ENCODE results near the gene CYP27B1. TPM values are rescaled to one million over a fixed set of nuclear protein-coding genes. Genes with fewer than 3 reads are reported as not detected.

CYP27B1 gene
- total RNA-seq, 1 donor = 0.45 TPM

DNA sequence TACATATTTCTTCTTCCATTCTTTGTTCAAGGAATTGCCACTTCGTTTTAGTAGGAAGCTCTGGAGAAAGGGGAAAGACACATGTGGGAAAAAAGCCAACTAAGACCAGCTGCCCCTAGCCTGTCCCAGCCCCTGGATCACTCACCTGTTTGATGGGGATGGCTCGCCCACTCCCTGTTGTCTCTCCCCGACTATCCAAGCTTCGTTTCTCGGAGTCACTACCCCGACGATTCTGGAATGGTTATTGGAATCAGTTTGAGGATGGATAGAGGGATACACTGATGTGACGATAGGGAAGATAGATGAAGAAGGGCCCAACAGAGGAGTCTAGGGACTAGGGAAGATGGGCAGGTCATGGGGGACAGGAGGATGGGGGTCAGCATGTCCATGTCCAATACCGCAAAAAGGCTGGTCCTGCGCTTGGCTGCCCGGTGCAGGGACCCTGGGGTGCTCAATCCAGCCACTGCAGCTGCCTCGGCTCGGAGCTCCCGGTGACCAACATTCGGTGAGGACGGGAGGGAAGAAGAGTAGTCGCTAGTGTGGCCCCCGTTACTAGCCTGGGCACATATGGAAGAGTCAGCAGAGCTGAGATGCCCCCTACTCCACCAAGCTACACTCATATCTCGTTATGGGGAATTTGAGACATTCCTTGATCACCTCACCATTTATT lies 35.3 kb downstream of the CYP27B1 start:
- no peak overlapping the region for H3K4me3 ChIP-seq (ENCODE audit: low read depth, low read length)
- no peak for DNase-seq (ENCODE audit: low read depth)
- TF ChIP-seq CTCF (IDR thresholded peaks at IDR 0.05; ENCODE audit: insufficient read depth, low read length) = no peak

DNA sequence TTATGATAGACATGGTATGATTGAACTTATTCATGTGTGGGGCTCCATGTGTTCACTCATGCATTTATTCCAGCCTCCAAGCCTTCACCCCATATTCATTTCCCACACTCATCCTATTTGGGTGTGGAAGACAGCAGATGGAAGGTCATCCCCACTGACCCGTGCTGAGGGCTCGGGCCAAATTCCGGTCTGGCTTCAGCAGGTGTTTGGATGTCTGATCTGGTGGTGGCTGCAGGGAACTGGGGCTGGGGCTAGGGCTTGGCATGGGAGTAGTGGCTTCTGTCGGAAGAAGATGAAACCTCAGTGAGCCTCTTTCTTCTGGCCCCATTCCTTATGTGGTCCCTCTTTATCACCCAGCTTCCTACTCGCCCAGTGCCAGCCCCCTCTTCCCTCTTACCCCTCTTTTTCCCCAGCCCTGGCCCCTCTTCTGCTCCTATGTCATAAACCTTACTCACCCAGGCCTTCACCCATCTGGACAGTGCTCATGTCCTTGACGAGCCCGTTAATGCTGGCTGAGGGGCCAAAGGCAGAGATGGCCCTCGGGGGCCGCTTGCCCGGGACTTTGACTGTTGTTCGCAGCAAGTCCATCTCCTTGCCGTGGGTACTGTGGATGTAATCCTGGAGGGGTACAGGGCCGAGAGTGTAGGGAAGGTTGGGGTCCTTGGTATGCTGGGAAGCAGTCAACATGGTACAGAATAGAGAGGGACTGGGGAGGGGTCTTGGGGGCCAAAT lies 36.4 kb downstream of the CYP27B1 start:
- DNase-seq (ENCODE audit: low read depth) = no peak
- no peak for TF ChIP-seq CTCF (IDR thresholded peaks at IDR 0.05; ENCODE audit: insufficient read depth, low read length)
- H3K4me3 ChIP-seq (ENCODE audit: low read depth, low read length) = no peak overlapping the region

DNA sequence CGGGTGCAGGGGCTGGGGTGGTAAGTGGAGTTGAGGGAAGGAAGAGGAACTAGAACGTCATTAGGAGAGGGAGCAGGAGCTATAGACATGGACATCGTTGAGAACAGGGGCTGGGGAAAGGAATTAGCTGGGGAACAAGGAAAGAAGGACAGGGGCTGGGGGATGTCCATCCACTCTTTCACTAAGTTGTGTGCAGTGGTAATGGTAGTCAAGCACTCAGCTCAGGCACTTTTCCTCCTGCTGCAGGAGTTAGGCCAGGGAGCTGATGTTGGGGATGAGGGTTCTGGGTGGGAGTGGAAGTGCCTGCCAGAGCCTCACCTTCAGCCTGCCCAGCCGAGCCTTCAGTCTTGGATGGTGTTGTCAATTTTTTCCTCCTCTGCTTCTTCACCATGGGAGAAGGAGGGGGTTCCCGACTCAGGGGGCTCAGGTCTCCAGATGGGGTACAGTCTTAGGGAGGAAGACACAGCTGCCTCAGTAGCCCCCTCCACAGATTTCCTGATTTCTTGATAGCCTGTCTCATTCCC lies 37.5 kb downstream of the CYP27B1 start:
- no peak overlapping the region for H3K4me3 ChIP-seq (ENCODE audit: low read depth, low read length)
- no peak for TF ChIP-seq CTCF (IDR thresholded peaks at IDR 0.05; ENCODE audit: insufficient read depth, low read length)
- DNase-seq (ENCODE audit: low read depth) = no peak

- no peak overlapping the region for H3K4me3 ChIP-seq (ENCODE audit: low read depth, low read length)
- no peak for DNase-seq (ENCODE audit: low read depth)
- no peak for TF ChIP-seq CTCF (IDR thresholded peaks at IDR 0.05; ENCODE audit: insufficient read depth, low read length)
These were observed 39.0 kb downstream of the CYP27B1 start for GRCh38 chr12:57727758-57728395.

DNA sequence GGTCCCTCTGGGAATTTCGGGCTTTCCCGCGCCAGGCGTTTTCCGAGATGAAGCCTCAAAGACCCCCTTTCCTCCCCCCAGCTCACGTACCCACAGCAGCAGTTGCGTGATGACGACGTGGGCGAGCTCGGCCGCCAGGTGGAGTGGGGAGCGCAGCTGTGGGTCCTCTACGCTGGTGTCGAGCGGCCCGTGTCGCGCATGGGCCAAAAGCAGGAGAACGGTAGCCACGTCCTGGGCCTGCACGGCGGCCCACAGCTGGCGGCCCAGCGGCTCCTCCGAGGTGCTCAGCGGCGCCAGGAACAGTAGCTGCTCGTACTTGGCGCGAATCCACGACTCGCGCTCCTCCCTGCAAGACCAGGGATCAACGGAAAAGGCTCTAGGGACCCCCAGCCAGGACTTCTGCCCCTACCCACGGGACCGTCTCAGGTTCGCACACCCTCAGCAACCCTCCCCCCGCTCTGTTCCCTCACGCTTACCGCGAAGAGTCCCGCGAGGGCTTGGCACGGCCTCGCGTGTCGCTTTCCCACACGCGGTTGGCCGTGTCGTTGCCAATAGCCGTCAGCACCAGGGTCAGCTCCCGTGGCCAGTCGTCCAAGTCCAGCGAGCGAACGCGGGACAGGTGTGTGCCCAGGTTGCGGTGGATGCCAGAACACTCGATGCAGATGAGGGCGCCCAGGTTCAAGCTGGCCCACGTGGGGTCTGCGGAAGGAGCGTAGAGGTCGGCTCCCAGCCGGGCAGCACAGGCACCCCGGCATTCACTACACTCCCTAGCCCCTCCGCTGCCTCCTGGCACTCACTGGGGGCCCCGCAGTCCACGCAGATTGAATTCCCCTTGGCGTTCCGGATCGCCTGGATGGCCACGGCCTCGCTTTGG lies 39.8 kb downstream of the CYP27B1 start:
- TF ChIP-seq CTCF (IDR thresholded peaks at IDR 0.05; ENCODE audit: insufficient read depth, low read length) = peak; percentile 52
- peak overlapping the region; percentile 87 for H3K4me3 ChIP-seq (ENCODE audit: low read depth, low read length)
- no peak for DNase-seq (ENCODE audit: low read depth)

Measured in fibroblast of the aortic adventitia (primary cell).